ENCODE measurements around the gene ZNHIT3. TPM values are rescaled to one million over a fixed set of nuclear protein-coding genes. Genes with fewer than 3 reads are reported as not detected.

Gene ZNHIT3
- total and polyA plus RNA-seq, 2 of the 13 experiments (the other 11 are each of a cell fraction or from before 2014, with no cell fraction given), result 66.6 to 77.4 TPM

- TF ChIP-seq ZNF142 (CRISPR knock-in tag; IDR thresholded peaks at IDR 0.05), result peak; percentile 88; the same call in 1 of the 2 replicates
- TF ChIP-seq NFYB (CRISPR knock-in tag; IDR thresholded peaks at IDR 0.05), result peak; percentile 44; the same call in 1 of the 2 replicates
- TF ChIP-seq ARID3A (IDR thresholded peaks at IDR 0.05; ENCODE audit: low read depth, low read length), result no peak
- TF ChIP-seq SKIL (CRISPR knock-in tag; IDR thresholded peaks at IDR 0.05; ENCODE audit: borderline replicate concordance), result no peak; the same call in 1 of the 2 replicates
- no peak for TF ChIP-seq ZNF615 (CRISPR knock-in tag; IDR thresholded peaks at IDR 0.05; ENCODE audit: borderline replicate concordance)
- TF ChIP-seq ZNF619 (CRISPR knock-in tag; IDR thresholded peaks at IDR 0.05), result peak; percentile 70; the same call in 1 of the 2 replicates
- no peak for TF ChIP-seq CCAR2 (optimal IDR thresholded peaks at IDR 0.05; ENCODE audit: low read depth, low read length)
- peak; percentile 57 for TF ChIP-seq ISL2 (CRISPR knock-in tag; IDR thresholded peaks at IDR 0.05)
- TF ChIP-seq ZNF570 (CRISPR knock-in tag; IDR thresholded peaks at IDR 0.05; ENCODE audit: borderline replicate concordance), result peak; percentile 44; the same call in 1 of the 2 replicates
- 0 out of 2 replicates have a peak, but pooled peaks have one; percentile 33 for TF ChIP-seq SMAD3 (CRISPR knock-in tag; IDR thresholded peaks at IDR 0.05)
- TF ChIP-seq SRF (IDR thresholded peaks at IDR 0.05; ENCODE audit: low read depth, low read length), result no peak
- TF ChIP-seq ZNF724P (CRISPR knock-in tag; IDR thresholded peaks at IDR 0.05; ENCODE audit: borderline replicate concordance), result peak; percentile 91; the same call in 1 of the 2 replicates
- TF ChIP-seq ZNF124 (CRISPR knock-in tag; IDR thresholded peaks at IDR 0.05), result peak; percentile 76
- peak; percentile 97 for TF ChIP-seq NRL (CRISPR knock-in tag; IDR thresholded peaks at IDR 0.05; ENCODE audit: borderline replicate concordance)
- TF ChIP-seq CC2D1A (CRISPR knock-in tag; IDR thresholded peaks at IDR 0.05), result no peak
- TF ChIP-seq NFIB (CRISPR knock-in tag; IDR thresholded peaks at IDR 0.05; ENCODE audit: borderline replicate concordance), result peak; percentile 83; the same call in 1 of the 2 replicates
- no peak for TF ChIP-seq KAT7 (CRISPR knock-in tag; IDR thresholded peaks at IDR 0.05; ENCODE audit: borderline replicate concordance)
- TF ChIP-seq ZSCAN29 (CRISPR knock-in tag; conservative IDR thresholded peaks at IDR 0.05), result no peak
- TF ChIP-seq PAF1 (CRISPR knock-in tag; IDR thresholded peaks at IDR 0.05), result no peak
- TF ChIP-seq TBX3 (IDR thresholded peaks at IDR 0.05; ENCODE audit: borderline replicate concordance), result no peak
Measured at GRCh38 chr17:36482611-36483504, 3.6 kb upstream of the ZNHIT3 start (continued).
